GM19025 (cell line): Measurements from ENCODE around the gene HBA1.
"Not testable (repeated sequence)": the region's sequence is repeated elsewhere in the genome, so short reads cannot be mapped to it uniquely, and the experiment has no call there.

Source experiments
- ATAC-seq: cut with Tn5 transposase; IDR thresholded peaks from one replicate; pipeline ENCODE4 v1.9.1; 2021; ENCODE audit warnings: mild to moderate bottlenecking, low read depth, moderate library complexity; ENCODE audit not compliant: unreplicated experiment

HBA1 gene

DNA sequence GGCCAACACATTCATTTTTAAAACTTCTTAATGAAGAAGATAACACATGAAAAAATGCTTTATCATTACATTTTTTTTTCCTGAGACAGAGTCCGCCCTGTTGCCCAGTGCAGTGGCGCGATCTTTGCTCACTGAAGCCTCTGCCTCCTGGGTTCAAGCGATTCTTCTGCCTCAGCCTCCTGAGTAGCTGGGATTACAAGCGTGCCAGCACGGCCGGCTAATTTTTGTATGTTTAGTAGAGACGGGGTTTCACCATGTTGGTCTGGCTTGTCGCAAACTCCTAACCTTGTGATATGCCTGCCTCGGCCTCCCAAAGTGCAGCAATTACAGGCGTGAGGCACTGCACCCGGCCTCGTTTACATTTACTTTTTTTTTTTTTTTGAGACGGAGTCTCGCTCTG lies 17.0 kb downstream of the HBA1 start:
- ATAC-seq: no peak

DNA sequence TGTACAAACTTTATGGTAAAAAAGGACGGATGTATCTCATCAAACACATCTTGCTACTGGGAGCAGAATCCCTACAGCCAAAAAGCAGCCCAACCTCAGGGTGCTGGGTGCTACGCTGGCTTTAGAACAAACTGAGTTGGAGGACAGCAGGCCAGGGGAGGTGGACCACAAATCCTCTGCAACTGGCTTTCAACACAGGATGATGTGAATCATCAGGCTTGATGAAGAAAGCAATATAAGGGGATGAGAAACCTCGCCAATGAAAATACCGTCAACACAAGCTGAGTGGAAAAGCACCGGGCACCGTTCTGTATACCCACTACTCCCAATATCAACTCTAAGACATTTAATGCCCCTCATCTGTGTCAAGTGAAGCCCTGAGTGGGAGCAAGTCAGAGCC lies 18.0 kb downstream of the HBA1 start:
- ATAC-seq: no peak

DNA sequence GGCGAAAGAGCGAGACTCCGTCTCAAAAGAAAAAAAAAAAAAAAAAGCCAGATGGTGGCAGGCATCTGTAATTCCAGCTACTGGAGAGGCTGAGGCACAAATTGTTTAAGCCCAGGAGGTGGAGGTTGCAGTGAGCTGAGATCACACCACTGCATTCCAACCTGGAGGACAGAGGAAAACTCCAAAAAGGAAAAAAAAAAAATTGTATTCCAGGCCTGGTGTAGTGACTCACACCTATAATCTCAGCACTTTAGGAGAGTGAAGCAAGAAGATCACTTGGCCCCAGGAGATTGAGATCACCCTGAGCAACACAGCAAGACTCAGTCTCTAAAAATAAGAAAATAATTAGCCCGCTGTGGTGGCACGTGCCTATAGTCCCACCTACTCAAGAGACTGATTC lies 23.9 kb downstream of the HBA1 start:
- no peak for ATAC-seq

DNA sequence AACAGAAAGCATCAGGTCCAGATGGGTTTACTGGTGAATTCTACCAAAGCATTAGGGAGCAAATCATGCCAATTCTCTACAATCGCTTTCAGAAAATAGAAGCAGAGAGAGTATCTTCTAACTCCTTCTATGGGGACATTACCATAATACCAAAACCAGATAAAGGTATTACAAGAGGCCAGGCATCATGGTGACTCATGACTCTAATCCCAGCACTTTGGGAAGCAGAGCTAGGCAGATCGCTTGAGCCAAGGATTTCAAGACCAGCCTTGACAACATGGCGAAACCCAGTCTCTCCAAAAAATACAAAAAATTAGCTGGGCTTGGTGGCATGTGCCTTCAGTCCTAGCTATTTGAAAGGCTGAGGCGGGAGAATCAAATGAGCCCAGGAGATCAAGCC lies 26.8 kb downstream of the HBA1 start:
- no peak for ATAC-seq

DNA sequence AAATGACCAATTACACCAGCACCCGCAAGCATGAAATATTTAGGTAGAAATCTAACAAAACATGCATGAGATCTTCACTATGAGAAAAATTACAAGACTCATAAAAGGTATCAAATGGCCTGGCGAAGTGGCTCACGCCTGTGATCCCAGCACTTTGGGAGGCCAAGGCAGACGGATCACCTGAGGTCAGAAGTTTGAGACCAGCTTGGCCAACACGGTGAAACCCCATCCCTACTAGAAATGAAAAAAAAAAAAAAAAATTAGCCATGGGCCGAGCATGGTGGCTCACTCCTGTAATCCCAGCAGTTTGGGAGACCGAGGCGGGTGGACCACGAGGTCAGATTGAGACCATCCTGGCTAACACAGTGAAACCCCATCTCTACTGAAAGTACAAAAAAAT lies 27.6 kb downstream of the HBA1 start:
- not testable (repeated sequence) for ATAC-seq

DNA sequence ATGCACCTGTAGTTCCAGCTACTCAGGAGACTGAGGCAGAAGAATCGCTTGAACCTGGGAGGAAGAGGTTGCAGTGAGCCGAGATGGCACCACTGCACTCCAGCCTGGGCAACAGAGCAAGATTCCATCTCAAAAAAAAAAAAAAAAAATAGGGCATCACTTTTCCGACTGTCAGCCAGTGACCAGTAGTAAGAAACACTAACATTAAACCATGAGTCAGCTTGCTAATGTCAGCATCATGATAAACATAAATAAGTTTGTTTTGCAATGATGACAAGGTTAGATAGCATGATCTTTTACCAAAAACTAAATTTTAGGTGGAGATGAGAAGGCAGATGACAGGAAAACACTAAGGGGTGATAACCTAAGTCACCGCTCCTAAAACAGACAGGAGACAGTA lies 32.9 kb downstream of the HBA1 start:
- ATAC-seq: not testable (repeated sequence)

DNA sequence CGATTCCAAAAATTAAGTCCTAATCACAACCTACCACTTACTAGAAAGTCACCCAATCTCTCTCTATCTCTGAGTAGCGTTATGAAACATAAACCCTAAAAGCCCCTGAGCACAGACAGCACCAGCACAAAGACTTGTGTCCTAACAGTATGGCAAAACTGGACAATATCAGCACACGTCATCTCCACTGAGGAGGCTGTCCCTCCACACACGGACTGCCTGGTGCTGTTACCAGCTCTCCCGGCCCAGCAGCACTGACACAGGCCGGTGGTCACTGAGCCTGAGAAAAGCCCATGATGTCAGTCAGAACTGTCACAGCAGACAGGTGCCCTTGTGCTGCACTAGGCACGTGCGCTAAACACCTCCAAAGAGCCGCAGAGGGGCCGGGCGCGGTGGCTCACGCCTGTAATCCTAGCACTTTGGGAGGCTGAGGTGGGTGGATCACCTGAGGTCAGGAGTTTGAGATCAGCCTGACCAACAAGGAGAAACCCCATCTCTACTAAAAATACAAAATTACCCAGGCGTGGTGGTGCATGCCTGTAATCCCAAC lies 35.2 kb downstream of the HBA1 start:
- not testable (repeated sequence) for ATAC-seq

DNA sequence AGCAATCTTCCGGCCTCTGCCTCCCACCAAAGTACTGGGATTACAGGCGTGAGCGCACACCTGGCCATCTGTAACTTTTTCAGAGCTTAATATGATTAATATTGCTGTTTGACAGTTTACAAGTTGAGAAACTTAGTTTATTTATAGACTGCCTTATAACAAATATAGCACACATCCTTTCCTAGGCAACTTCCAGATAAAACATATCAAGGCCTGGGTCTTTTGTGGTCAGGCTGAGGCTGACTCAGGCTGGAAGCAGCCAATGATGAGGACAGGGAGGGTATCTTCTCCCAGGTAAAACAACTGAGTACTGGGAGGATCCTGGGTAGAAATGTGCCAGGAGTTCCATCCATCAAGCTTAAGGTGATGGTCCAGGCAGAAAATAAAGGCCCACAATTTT lies 36.5 kb downstream of the HBA1 start:
- no peak for ATAC-seq

DNA sequence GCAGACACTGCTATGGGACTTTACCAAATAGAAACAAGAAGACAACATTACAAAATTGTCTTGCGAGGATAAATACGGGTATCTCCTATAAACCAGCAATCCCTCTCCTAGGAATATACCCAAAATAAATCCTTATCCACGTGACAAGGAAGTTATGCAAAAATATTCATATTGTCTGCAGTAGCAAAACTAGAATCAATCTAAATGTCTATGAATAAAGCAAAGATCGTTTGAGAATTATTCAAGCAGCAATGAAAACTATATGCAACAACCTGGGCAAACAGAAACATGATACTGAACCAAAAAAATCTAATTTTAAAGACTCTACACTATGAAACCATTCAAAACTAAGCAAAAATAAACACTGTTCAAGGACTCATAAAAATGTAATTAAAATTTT lies 43.5 kb downstream of the HBA1 start:
- no peak for ATAC-seq
